ENCODE results near the gene PRKCI.
"Not testable (repeated sequence)": the region's sequence is repeated elsewhere in the genome, so short reads cannot be mapped to it uniquely, and the experiment has no call there.

PRKCI gene

GRCh38 chr3:170221924-170222646 is at the start of gene PRKCI:
PRKCI (plus strand) TSS chr3:170222424; CDS start chr3:170222670, 246 bp downstream.
- DNase-seq = peak; percentile 98

DNA sequence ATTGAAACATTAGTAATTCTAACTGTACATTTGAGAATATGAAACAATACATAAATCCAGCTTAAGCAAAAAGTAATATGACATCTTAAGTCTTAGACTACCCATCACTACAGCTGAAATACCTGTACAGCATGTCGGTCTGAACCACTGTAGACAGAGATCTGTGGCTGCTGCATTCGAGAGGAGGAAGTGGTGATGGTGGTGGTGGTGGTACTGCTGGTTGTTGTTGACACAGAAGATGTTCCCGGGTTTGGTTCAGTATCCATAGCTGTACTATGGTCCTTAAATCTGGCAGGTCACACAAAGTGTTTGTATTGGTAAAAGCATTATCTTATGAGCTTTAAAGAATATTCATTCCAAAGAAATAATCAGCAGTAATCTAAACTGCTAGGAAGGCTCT is 43.6 kb upstream of the PRKCI start:
- DNase-seq = no peak

GRCh38 chr3:170179432-170179831 is 42.8 kb upstream of the PRKCI start:
- DNase-seq = no peak

DNA sequence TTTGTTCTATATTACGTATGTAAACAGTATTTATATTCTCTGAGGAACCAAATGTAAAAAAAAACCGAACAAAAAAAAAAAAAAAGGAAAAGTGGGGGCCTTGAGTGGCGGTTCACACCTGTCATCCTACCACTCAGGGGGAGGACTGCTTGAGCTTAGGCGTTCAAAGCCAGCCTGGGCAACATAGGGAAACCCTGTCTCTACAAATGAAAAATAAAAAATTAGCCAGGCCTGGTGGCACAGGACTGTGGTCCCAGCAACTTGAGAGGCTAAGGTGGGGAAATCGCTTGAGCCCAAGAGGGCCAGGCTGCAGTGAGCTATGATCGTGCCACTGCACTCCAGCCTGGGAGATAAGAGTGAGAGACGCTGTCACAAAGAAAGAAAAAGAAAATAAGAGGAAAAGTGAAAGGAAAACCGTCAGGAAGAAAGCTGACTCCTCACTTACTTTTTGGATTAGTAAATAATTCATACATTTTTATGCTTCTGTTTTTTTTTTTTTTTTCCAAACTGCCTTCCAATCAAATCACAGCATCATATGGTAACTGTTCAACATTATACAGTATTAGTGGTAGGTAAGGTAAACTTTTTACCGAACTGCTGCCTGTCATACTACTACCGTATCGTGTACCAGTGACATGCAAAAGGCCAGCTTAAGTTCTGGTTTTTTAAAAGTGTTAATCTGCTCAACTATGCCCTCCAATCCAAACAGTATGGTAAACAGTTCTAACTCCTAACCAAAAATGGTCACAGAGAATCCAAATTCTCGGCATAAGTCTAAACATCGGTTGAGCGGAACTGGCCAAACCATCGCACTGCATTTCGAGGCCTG is 41.9 kb upstream of the PRKCI start:
- no peak for DNase-seq

DNA sequence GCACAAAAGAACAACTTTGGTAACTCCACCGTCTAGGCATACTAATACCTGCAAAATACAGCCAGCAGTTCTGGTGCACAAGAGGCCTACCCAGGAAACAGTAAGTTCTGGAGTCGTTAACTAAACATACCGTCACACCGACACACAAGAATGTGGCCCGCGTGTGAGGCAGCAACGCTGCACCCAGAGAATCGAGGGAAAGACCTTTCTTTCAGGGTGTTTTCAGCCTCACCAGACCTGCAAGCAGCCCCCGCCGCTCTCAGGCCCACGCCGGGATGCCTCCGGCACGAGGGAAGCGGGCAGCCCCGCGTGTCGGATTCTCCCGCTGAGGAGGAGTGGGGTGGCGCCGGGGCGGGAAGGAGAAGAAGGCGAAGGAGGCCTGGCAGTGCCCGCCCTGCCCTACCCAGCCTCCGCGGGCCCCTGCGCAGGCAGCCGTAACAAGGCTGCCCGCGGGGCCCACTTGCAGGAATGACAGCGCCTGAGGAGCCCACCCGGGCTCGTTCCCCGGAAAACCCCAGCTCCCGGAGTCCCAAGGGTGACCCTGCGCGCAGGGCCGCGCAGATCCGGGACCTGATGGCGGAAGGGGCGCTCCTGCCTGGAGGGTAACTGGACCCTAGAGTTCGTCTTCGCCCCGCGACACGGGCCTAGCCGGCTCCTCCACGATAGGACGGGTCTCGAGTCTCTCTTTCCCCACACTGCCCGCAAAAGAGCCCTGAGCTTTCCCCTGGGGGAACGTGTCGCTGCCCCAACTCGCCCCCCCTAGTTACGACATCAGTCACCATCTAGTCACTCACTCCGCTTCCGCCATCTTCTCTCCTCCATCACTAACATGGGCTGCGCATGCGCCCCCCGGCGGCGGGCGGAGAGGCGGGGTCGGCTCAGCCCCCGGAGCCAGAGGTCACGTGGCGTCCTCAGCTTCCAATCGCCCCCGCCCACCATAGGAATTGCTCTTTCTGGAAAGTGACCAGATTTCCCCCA is 41.0 kb upstream of the PRKCI start, which contains the start of gene PHC3:
TSS of gene PHC3 (minus strand) at position 826 of the 978 bp plus-strand sequence. CDS start at position 808, 18 bp downstream.
- peak; percentile 91 for DNase-seq

- DNase-seq = no peak
These were observed 32.6 kb upstream of the PRKCI start for GRCh38 chr3:170189398-170190256.

DNA sequence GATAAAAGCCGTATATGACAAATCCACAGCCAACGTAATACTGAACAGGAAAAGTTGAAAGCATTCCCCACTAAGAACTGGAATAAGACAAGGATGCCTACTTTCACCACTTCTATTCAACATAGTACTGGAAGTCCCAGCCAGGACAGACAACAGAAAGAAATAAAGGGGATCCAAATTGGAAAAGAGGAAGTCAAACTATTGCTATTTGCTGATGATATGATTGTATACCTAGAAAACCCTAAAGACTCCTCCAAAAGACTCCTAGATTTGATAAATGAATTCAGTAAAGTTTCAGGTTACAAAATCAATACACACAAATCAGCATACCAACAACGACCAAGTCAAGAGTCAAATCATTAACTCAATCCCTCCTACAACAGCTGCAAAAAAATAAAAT is 26.5 kb upstream of the PRKCI start:
- not testable (repeated sequence) for DNase-seq

DNA sequence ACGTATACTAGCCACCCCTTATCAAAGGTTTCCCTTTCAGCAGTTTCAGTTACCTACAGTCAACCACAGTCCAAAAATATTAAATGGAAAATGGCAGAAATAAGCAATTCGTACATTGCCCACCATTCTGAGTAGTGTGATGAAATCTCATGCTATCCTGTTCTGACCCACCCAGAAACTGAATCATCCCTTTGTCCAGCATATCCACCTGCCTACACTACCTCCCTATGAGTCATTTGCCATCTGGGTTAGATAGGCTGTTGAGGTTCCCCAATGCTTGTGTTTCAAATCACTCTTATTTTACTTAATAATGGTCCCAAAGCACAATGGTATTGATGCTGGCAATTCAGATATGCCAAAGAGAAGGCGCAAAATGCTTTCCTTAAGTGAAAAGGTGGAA is 25.4 kb upstream of the PRKCI start:
- DNase-seq = no peak

- no peak for DNase-seq
These were observed 21.2 kb upstream of the PRKCI start for GRCh38 chr3:170200987-170201386.

DNA sequence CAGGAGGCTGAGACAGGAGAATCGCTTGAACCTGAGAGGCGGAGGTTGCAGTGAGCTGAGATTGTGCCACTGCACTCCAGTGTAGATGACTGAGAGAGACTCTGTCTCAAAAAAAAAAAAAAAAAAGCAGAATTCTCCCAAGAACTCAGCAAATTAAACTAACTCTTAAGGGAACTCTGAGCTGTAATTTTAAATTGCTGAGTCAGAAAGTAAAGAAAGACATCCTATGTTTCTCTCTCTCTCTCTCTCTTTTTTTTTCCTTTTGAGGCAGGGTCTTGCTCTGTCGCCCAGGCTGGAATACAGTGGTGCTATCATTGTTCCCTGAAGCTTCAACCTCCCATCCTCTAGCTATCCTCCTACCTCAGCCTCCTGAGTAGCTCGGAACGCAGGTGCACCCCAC is 20.7 kb upstream of the PRKCI start:
- no peak for DNase-seq

DNA sequence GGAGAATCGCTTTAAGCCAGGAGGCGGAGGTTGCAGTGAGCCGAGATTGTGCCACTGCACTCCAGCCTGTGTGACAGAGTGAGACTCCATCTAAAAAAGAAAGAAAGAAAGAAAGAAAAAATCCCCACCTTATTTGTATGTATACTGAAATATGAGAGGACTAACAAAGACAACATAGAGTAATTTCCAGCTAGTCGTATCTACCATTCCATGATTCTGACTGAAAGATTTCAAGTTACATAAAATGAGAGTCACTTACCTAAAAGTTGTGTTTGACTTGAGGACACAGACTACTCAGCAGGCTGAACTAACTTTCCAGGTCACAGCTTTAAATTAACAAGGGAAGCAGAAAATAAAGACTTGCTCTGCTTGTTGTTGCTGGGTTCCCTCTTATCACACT is 18.8 kb upstream of the PRKCI start:
- no peak for DNase-seq

DNA sequence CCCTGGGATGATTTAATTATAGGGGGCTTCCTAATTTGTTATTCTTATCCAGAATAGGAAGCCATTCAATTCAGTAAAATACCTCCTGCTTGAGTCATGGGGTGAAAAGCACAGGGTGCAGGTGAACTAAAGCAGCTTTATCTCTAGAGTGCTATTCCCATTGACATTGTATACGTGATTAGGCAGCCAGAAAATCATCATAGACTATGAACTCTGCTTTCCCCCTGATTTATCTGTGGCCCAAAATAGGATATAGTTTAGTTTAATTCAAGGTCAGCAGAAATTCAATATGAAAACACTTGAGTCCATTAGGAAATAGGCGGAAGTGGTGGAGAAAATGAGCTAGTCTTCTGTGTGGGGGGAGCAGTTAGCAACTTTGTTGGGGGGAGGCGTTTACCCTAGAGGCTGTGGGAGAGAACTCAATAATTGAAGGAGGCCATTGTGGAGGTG is 18.2 kb upstream of the PRKCI start:
- DNase-seq = no peak

- no peak for DNase-seq
These were observed 17.7 kb upstream of the PRKCI start for GRCh38 chr3:170204509-170204908.

- DNase-seq = no peak
These were observed 16.9 kb upstream of the PRKCI start for GRCh38 chr3:170205302-170205701.

- DNase-seq = not testable (repeated sequence)
These were observed 16.0 kb upstream of the PRKCI start for GRCh38 chr3:170206164-170206762.

- no peak for DNase-seq
These were observed 14.5 kb upstream of the PRKCI start for GRCh38 chr3:170207717-170208116.

DNA sequence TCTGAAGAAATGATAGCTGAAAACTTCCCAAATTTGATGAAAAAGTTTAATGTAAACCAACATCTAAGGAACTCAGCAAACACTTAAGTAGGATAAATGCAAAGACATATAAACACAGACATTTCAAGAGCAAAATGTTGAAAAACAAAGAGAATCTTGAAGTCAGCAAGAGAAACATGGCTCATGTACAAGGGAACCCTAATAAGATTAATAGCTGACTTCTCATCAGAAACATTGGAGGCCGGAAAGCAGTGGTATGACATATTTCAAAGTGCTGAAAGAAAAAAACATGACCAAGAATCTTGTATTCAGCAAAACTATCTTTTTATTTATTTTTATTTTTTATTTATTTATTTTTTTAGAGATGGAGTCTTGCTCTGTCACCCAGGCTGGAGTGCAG is 10.6 kb upstream of the PRKCI start:
- DNase-seq = no peak

DNA sequence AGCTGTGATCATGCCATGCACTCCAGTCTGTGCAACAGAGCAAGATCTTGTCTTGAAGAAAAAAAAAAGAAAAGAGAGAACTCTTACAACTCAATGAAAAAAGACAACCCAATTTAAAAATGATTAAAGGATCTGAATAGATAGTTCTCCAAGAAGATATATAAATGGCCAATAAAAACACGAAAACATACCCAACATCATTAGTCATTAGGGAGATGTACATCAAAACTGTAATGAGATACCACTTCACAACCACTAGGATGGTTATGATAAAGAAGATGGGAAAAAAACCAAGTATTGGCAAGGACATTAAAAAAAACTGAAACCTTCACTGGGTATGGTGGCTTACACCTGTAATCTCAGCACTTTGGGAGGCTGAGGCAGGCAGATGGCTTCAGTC is 2.4 kb upstream of the PRKCI start:
- no peak for DNase-seq

GRCh38 chr3:170220871-170221270 is 1.4 kb upstream of the PRKCI start:
- no peak for DNase-seq

DNA sequence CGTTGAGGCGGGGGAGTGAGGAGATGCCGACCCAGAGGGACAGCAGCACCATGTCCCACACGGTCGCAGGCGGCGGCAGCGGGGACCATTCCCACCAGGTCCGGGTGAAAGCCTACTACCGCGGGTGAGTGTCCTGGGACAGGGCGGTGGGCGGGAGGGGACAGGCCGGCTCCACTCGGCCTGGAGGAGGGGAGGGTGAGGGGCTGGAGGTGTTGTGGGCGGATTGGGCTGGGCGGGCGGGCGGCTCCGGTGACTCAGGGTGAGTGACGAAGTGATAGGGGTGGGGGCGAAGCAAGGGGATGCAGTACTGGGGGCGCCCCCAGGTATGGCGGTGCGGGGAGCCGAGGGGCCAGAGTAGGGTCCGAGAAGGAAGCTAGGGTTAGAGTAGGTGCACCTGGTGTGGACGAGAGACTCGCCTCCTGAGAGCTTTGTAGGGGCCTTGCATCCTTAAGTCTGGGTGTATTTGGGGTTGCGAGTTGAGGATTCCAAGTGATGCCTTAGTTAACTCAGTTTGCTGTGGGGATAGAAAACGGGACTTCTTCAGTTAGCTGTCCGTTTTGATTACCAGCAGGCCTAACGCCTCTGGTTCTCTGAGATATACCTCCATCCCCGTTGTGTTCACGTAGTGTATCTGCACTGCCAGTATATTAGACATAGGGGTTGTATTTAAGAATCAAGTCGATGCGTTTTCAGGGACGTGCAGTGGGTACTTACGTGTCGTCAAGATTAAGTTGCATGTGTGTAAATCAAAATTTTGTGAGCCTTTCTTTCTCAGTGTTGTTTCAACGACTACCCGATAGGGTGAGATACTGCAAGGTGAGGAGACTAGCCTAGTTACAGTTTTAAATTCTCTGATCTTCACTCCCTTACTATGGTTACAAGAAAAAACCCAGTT is 670 bp downstream of the PRKCI start:
- DNase-seq = peak; percentile 47
